RWPE2 (cell line): ENCODE measurements around the gene TBX6.

ENCODE experiments used
- ATAC-seq: fragments of 200-7000 bp; cut with Tn5 transposase; 3 replicates; pipeline ENCODE4 v1.9.1; 2021; ENCODE audit warnings: low read depth
- DNase-seq: peaks from one replicate; pipeline ENCODE4 v3.0.0-alpha.2; 2020; ENCODE audit warnings: low spot score
- H3K27ac ChIP-seq: fragments of 450-650 bp; 2 replicates; pipeline ENCODE4 v1.5.1; 2017; ENCODE audit warnings: mild to moderate bottlenecking; ENCODE audit not compliant: poor library complexity, severe bottlenecking
- H3K27me3 ChIP-seq: fragments of 250-450 bp; sonication (Bioruptor Pico); 2 replicates; pipeline ENCODE4 v1.5.1; 2021; ENCODE audit warnings: mild to moderate bottlenecking, moderate library complexity; ENCODE audit not compliant: insufficient read depth, poor library complexity, severe bottlenecking
- H3K36me3 ChIP-seq: fragments of 250-450 bp; sonication (Bioruptor Pico); 2 replicates; pipeline ENCODE4 v1.5.1; 2020; ENCODE audit warnings: low read depth, mild to moderate bottlenecking, moderate library complexity
- H3K4me1 ChIP-seq: fragments of 250-450 bp; sonication (Bioruptor Pico); 2 replicates; pipeline ENCODE4 v1.5.1; 2021; ENCODE audit warnings: mild to moderate bottlenecking, moderate library complexity; ENCODE audit not compliant: insufficient read depth, poor library complexity, severe bottlenecking
- H3K4me3 ChIP-seq: fragments of 250-450 bp; sonication (Bioruptor Pico); 2 replicates; pipeline ENCODE4 v1.5.1; 2021; ENCODE audit warnings: mild to moderate bottlenecking, moderate library complexity; ENCODE audit not compliant: severe bottlenecking
- H3K9me3 ChIP-seq: fragments of 250-450 bp; sonication (Bioruptor Pico); 2 replicates; pipeline ENCODE4 v1.5.1; 2021; ENCODE audit warnings: mild to moderate bottlenecking, moderate library complexity; ENCODE audit not compliant: severe bottlenecking
- CTCF ChIP-seq: fragments of 450-650 bp; IDR thresholded peaks from one replicate; pipeline ENCODE4 v1.5.1; 2017; ENCODE audit warnings: mild to moderate bottlenecking, moderate library complexity; ENCODE audit not compliant: poor library complexity, severe bottlenecking

TBX6 gene

GRCh38 chr16:30108059-30108850 lies 16.5 kb upstream of the TBX6 start:
- no peak overlapping the region for H3K4me3 ChIP-seq
- peaks cover 6% of the 10 kb centered on the region for H3K4me1 ChIP-seq
- peaks cover 14% of the 10 kb centered on the region; the same call in 1 of the 2 replicates for H3K36me3 ChIP-seq
- H3K9me3 ChIP-seq, result no peaks in the 10 kb centered on the region
- DNase-seq (no peak), ATAC-seq (no peak)
- no peak overlapping the region for H3K27ac ChIP-seq
- TF ChIP-seq CTCF, result no peak
- no peaks in the 10 kb centered on the region for H3K27me3 ChIP-seq

DNA sequence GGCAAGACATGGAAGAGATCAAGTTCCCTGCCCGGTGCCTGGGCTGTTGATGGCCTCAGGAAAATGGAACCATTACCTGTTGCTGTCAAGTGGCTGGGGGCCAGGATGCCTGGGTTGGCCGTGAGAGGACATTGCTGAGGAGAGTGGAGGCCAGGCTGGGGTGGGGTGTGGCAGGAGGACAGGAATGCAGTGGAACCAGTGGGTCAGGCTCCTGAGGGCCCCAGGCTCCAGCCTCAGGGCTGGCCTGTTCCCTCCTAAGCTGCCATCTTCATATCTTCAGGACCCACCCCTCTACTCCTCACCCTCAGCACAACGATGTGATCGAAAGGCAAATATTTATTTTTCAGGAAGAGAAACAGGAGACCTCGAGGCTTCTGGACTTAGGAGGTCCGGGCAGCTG lies 12.8 kb upstream of the TBX6 start:
- DNase-seq, result no peak
- Histone ChIP-seq H3K4me3 (no peak overlapping the region), H3K27me3 (no peaks in the 10 kb centered on the region), H3K9me3 (no peaks in the 10 kb centered on the region), H3K4me1 (peaks cover 3% of the 10 kb centered on the region), H3K36me3 (peaks cover 8% of the 10 kb centered on the region; the same call in 1 of the 2 replicates), H3K27ac (no peak overlapping the region)
- no peak for TF ChIP-seq CTCF
- ATAC-seq, result no peak

GRCh38 chr16:30104090-30104489 lies 12.4 kb upstream of the TBX6 start:
- Histone ChIP-seq H3K27me3 (no peaks in the 10 kb centered on the region), H3K36me3 (peaks cover 8% of the 10 kb centered on the region; the same call in 1 of the 2 replicates), H3K27ac (no peak overlapping the region), H3K9me3 (no peaks in the 10 kb centered on the region), H3K4me1 (peaks cover 3% of the 10 kb centered on the region), H3K4me3 (no peak overlapping the region)
- TF ChIP-seq CTCF, result no peak
- ATAC-seq (no peak), DNase-seq (no peak)

DNA sequence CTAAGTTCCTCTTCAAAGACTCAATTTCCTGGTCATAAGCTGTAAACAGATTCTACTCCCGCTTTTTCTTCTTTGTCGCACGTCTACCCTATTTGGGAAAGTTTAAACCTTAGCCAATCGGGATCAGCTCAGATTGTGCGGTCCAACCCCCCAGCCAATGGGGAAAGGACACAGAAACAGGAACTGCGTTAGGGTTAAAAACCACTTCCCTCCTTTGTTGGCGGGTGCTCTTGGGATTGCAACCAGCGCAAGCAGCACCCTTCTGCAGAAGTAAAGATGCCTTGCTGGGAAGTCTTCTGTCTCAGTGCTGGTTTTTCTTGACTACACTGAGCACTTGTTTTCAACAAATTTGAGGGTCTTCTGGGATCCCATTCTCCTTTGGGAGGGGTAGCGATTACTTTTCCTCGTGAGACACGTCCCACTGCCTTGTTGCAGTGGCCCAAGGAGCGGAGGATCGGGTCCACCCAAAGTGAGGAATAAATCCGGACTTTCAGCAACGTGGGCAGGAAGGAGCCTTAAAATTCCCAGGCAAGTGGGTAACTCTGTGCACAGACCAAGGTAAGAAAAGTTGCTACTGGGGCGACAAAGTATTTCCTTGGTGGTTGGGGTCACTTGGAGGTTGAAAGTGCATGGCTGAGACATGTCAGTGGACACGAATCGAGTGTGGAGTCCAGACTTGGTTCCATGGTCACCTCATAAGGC lies 5.3 kb upstream of the TBX6 start:
- Histone ChIP-seq H3K27ac (peak overlapping the region; percentile 52), H3K9me3 (peaks cover 18% of the 10 kb centered on the region), H3K4me3 (no peak overlapping the region), H3K36me3 (no peaks in the 10 kb centered on the region; the same call in 1 of the 2 replicates), H3K4me1 (no peaks in the 10 kb centered on the region), H3K27me3 (no peaks in the 10 kb centered on the region)
- DNase-seq, result no peak
- no peak for TF ChIP-seq CTCF
- no peak for ATAC-seq
